GM19035 (cell line): ENCODE results near the gene XRCC5.
"Not testable (repeated sequence)": the region's sequence is repeated elsewhere in the genome, so short reads cannot be mapped to it uniquely, and the experiment has no call there.

Source experiments
- ATAC-seq: cut with Tn5 transposase; IDR thresholded peaks from one replicate; pipeline ENCODE4 v1.9.1; 2021; ENCODE audit not compliant: unreplicated experiment

The XRCC5 gene

DNA sequence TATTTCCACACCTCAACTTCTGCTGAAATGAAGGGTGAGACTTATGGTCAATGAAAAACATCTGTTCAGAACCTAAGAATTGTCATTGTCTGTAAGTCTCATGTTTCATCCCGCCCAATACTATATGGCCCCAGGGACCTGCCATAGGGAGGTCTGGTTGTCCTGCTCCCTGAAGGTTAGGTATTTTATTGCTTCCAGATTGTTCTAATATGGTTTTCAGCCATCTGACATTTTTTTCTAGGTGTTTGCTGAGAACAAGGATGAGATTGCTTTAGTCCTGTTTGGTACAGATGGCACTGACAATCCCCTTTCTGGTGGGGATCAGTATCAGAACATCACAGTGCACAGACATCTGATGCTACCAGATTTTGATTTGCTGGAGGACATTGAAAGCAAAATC lies 7.3 kb downstream of the XRCC5 start:
- ATAC-seq: no peak

DNA sequence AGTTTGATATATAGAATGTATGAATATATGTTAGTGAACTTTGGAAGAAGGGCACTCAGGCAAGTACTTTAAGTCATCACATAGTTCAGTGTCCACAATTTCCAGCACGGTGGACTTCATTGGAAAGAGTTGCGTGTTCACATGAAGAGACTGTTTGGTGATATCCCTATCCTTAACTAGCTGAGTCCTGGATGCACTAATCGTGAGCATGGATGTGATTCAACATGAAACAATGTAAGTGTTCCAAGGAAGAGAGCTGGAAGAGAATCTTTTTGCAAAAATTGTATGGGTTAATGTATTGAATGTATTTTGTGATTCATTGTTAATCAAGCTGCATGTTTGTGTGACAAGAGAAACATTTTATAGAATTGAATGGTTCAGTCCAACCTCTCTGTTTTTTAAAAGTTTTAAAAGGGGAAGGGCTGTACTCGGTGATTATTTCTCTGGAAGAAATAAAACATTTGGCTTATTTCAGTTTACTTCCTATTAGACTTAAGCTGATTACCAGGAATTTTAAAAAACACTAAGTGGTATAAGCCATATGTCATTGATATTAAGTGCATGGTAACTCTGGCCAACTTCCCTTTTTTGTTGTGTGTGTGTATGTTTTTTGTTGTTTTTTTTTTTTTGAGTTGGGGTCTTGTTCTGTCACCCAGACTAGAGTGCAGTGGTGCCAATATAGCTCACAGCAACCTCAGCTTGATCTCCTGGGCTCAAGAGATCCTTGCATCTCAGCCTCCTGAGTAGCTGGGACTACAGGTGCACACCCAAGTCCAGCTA lies 8.6 kb downstream of the XRCC5 start:
- no peak for ATAC-seq

DNA sequence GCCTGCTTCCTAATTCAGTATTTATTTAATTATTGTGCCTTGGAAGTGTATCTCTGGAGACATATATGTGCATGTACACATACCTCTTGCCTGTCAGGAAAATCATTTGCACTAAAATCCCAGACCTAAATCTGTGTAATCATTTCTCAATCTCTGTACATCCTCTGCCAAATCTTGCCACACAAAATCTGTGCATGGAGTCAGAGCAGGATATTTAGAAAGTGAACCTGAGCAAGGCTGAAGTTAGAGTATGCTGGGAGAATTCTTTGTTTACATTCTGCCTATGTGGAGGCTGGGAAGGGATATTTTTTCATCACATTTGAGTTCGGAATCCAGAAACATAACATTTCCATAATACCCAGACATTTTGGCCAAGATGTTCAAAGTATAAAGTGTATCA lies 9.3 kb downstream of the XRCC5 start:
- ATAC-seq: no peak

DNA sequence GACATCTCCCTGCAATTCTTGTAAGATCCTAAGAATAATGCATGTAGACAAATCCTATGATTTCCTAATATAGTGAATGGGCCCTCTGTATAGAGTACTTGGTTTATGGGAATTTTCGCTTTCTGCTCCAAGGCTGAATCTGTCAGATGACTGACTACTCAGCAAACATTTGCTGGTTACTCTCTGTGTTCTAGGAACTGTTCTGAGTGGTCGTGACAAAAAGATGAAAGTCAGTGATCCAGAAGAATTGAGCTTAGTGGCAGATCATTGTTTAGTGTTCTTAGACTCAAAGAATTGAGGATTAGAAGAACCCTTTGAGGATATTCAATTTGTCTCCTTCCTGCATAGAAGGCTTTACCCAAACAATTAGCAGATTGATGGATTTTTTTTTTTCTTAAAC lies 10.0 kb downstream of the XRCC5 start:
- ATAC-seq: no peak

DNA sequence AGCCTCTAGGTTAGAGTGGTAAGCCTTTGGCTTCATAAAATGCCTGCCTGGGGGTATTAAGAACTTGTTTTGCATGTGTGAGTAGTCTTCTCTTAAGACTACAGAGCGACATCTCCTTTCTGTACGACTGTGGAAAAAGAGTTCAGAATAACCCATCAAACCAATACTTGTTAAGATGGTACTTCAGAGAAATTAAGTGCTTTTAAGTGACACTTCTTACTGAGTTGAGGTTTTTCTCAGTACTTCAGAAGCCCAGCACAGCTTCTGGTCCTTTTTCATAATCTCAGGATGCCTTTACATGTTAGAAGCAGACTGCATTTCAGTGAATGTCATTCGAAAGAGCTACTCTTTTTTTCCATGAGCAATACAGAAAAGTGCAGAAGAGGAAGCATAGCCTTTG lies 10.8 kb downstream of the XRCC5 start:
- no peak for ATAC-seq

DNA sequence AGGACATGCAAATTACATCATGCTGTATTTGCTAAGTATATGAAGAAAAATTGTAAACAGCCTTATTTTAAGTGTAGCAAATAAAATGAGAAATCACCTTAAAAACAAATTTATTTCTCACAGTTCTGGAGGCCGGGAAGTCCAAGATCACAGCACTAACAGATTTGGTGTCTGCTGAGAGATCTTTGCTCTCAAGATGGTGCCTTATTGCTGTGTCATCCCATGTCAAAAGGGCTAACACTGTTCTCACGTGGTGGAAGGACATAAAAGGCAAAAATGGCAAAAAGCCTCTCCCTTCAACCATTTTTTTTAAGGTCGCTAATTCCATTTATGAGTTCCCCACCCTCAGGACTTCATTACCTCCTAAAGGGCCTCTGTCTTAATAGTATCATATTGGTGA lies 12.1 kb downstream of the XRCC5 start:
- ATAC-seq: no peak

DNA sequence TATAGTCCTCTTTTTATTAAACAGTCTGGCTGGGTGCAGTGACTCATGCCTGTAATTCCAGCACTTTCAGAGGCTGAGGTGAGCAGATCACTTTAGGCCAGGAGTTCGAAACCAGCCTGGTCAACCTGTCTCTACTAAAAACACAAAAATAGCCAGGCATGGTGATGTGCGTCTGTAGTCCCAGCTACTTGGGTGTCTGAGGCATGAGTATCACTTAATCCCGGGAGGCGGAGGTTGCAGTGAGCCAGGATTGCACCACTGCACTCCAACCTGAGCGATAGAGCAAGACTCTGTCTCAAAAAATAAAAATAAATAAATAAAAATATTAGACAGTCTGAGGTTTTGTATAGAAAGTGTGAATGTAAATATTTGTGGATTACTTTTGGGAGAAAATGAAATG lies 17.8 kb downstream of the XRCC5 start:
- ATAC-seq: no peak

DNA sequence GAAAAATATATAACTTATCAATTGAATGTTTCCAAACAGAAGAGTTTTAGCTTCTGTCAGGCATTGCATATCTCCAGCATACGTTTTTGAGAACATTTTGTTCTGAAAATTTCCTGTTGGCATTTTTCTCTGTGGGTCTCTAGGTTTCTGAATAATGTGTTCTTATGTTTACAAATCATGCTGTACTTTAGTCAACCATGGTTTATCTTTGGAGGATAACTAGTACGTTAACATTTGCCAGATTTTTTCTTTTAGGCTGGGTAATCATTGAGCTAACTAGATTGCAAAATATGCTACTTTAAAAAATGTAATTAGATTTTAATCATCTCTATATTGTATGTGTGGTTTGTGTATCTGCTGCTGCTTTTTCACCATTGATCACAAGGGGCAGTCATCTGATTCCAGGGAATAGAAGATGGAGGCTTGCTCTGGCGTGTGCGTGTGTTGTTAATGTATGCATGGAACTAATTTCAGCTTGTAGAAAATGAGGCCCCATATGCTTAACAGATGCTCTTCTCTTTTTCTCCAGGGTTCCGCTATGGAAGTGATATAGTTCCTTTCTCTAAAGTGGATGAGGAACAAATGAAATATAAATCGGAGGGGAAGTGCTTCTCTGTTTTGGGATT lies 21.3 kb downstream of the XRCC5 start:
- ATAC-seq: no peak

DNA sequence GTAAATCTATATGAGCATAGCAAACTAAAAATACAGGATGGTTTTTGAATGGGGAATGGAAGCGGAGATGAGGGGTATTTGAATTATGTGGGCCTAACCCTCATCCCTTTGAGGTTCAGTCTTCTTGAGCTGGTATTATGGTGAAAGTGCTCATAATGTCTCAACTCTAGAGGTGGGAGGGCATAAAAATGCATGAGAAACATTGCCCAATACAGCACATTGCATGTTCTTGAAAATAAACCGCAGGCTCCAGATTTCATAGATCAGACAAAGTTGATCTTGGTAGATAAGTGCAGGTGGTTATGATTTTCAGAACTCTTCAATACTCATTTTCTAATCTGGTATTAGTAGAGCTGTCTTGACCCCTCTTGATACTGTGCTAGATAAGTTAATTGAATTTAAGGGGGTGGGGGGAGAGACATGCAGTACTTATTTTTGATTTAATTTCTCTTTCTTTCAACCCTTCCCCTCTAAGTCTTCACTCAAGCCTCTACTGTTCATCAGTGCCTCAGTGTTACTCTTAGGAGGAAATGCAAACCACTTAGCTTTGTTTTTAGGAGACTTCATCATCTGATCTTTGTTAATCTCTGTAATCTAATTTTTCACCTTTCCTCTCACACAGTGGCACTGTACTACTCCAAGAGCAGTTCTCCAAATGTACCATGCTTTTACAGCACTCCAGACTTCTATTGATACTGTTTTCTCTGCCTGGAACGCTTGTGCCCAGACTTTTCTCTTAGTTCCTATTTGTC lies 22.2 kb downstream of the XRCC5 start:
- no peak for ATAC-seq

DNA sequence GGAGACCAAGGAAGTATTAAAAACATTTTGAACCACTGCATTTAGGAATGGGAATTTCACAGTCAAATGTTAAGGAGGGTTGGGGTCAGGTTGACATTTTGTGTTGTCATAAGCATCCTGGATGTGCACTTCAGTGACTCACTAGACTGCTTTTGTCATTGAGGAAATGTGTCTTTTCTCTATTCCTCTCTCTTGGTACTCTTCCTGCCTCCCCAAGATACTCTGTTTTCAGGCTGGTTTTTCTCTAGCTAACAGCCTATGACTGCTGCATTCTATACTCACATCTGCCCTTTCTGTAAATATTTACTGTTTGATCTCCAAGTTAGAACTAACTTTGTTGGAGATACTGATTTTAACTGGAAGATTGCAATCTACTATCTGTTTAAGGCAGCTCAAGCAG lies 23.4 kb downstream of the XRCC5 start:
- ATAC-seq: no peak

DNA sequence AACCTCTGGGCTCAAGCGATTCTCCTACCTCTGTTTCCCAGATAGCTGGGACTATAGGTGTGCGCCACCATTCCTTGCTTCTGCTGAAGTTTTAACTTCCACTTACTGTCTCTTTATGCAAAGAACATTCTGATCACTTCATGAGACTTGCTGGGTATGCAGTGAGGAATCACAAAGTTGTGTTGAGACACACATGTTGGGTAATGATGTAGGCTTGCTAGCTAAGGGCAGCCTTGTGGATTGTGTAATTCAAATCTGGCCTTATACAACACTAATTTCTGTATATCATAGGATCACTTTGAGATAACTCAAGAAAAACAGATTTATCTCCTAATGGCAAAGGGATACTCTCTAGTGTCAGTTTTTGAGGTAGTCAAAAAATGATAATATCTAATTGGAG lies 24.2 kb downstream of the XRCC5 start:
- ATAC-seq: no peak

DNA sequence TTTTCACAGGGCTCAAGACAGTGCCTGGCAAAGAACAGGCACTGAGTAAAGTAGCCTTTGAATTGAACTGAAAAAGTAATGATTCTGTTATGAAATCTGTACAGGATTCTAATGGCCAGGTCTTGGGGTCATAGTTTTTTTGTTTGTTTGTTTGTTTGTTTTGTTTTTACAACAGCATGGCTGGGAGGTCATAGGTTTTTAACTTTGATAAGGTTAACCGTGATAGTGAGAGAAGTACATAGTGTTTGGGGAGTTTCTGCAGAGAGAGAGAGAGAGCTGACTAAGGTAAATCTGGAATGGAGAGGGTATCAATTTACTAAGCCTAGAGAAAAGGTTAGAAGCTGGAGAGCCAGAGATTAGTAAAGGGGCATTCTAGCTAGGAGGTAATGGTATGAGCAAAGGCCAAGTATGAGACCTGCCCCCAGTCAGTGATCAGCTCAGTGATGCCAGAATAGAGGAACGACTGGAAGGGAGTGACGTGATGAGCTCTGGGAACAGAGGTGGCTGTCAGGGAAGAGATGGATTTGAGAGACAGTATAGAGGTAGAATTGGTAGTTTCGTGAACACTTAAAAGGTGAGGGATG lies 25.9 kb downstream of the XRCC5 start:
- ATAC-seq: no peak

DNA sequence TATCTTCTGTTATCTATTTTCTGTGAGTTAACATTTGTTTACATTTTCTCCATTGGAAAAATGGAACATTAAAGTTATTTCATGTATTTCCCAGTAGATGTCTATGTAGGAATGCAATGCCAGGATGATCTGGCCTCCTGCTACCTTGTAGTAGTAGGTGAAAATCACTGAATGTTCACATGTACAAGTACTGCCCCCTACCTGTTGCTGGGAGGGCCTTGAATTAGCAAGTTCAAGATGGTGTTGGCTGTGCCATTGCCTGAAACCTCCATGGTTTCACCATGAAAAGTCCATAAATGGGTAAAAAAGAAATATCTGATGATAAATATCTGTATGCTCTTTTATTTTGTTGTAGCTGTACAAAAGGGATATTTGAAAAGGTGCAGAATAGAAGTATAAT lies 30.7 kb downstream of the XRCC5 start:
- no peak for ATAC-seq

DNA sequence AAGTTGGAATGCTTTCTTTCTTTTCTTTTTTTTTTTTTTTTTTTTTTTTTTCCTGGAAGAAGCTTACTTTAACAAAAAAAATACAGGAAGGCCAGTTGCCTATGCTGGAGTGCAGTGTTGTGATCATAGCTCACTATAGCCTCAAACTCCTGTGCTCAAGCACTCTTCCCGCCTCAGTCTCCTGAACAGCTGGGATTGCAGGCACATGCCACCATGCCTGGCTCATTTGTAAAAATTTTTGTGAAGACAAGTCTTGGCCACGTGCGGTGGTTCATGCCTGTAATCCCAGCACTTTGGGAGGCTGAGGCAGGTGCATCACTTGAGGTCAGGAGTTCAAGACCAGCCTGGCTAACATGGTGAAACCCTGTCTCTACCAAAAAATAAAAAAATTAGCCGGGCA lies 32.4 kb downstream of the XRCC5 start:
- ATAC-seq: not testable (repeated sequence)

DNA sequence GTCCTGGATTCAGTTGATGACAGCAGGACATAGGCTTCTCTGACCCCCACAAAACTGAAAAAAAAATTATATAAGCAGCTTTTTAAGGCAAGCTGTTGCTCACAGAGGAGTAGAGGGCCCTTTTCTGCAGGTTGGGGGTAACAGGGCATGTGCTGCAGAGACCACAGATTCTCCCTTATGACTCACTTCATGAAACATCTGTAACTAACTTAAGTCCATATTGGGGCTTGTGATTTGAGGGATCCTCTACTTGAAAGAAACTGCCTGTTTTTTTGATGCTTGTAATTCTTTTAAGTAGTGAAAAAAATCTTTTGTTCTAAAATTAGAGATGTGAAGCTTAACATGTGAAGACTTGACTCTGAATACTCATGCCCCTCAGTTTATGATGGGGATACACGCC lies 33.4 kb downstream of the XRCC5 start:
- peak; percentile 99 for ATAC-seq

DNA sequence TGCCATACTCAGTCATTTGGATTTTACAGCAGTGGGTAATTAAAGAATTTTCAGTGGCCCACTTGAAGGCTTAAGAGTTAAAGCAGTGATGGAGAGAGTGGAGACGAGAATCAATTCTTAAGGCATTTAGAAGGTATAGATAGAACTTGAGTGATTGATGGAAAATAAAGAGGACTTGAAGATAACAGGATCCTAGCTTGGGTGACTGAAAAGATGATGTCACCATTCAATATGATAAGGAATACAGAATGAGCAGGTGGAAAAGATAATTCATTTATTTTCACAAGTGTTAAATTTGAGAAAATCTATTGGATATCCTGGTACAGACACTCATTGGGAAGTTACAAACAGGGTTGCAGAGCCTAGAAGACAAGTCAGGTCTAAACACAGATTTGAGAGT lies 35.2 kb downstream of the XRCC5 start:
- no peak for ATAC-seq

DNA sequence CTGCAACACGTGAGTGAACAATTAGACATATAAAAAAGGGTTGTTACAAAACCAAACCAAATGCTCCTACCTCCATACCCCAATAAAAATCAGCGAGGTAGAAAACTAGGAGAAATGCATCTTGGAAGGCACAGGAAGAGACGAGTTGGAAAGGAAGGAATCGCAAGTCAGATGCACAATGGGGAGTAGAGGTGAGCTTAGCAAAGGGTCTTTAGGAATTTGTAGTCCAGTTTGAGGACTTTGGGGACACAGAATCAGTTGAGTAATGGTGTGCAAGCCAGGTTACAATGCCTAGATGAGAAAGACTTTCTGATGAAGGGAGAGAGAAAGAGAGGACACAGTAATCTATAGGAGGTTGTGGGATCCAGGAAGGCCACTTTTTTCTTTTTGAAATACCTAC lies 35.7 kb downstream of the XRCC5 start:
- ATAC-seq: no peak

DNA sequence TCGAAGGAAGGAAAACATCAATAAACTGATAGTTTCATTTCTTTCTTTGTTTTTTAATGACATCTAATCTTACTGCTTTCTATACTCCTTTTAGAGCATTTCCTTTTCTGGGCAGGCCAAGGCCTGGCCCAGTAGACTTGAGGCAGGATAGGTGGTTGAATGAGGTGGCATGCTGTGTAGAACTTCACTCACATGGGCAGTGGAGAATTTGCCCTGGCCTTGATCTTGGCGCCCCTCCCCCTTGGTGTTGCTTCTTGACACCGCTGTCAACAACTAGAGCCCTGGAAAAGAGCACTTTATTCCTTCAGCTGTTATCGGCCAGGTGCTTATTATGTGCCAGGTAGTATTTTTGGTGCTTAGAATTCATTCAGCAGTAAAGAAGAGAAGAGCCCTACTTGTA lies 37.4 kb downstream of the XRCC5 start:
- no peak for ATAC-seq

DNA sequence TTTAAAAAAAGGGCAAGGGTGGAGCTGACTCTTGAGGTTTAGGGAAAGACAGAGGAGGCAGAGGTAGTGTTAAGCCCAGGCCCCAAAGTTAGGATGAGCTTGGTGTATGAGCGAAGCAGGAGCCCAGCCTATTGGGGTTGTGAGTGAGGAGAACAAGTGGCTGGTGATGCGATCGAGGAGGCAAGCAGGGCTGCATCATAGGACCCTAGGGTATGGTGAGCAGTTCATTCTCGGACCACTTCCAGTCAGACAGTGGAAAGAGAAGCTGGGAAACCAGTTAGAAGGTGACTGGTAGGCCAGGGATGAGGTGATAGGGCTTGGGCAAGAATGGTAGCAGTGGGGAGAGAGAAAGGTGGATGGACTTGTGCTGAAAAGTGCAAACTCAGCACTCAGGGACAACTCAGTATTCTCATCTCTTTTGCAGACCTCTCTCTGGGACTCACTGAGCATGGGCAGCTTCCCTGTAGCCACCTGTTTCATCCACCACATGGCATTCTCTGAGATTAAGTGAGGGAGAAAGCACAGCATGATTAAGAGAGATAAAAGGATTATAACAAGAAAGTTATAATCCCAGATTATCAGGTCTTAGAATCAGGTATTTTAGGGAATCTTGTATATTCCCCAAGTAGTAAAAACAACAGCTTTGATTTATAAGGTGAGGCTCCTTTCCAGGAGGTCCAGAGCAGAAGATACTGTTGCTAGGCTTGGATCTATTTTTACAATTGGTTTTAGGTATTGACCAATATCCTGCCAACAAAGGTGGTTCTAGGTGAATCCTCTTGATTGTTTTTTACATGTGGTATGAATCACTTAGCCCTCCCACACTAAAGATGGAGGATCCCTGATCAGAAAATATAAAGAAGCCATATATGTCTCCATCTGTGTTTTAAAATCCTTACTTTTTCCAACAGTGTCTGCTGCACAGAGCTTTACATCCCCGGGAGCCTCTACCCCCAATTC lies 38.3 kb downstream of the XRCC5 start:
- ATAC-seq: no peak

DNA sequence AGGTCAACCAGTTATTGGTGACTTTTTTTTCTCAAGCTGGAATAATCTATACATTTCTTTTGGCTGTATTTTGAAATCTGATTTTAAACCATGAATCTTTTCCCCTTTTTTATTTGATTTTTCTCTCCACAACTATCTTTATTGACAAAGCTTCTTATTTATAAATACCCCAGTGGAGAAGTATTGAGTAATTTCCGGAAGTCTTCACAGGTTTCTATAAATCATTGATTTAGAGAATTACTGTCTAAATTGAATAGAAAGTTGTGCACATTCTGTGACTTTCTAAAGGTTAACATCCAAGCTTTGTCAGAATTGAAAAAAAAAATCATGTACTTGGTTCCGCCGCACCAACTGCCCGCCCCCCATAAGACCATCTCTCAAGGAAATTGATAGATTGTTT lies 39.8 kb downstream of the XRCC5 start:
- ATAC-seq: no peak

DNA sequence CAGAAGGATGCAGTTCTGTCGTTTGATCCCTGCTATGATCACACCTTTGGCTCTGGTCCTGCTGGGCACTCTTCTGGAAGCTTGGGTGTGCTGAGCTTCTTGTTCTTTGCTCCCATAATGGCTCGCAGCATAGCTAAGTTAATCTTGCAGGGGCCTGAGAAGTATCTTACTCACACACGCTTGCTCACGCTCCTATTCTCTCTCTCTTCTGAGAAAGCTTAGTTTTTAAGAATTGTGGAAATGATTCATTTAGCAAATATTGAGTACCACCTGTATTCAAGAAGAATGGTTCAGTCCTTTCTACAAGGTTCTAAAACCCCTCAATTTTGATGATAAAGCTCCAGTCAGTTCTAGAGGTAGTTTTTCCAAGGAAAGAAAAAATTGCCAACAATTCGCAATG lies 40.6 kb downstream of the XRCC5 start:
- no peak for ATAC-seq
